NCI-H1105 (cell line): ENCODE measurements around the gene VGLL4.

Experiments
- DNase-seq: peaks from one replicate; lab custom pipeline; 2025; lab: John Stamatoyannopoulos, UW

VGLL4 gene

DNA sequence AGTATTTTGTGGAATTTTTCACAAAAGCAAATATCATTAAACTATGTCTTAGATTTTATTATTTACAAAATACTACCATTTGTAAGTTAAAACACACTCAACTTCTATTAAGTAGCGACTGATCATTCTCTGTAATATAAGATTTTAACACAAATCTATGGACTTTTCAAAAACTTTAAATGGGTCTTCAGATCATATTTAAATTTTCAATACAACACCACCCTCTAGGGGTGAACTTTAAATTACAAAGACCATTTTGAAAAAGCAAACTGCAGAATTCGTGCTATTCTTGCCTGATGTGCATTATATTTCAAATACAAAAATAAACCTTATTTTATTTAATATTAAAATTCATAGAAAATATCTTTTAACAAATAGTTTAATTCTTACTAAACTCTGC, 8.2 kb upstream of the VGLL4 start:
- DNase-seq: no peak

GRCh38 chr3:11651477-11651876, 7.8 kb upstream of the VGLL4 start:
- no peak for DNase-seq

DNA sequence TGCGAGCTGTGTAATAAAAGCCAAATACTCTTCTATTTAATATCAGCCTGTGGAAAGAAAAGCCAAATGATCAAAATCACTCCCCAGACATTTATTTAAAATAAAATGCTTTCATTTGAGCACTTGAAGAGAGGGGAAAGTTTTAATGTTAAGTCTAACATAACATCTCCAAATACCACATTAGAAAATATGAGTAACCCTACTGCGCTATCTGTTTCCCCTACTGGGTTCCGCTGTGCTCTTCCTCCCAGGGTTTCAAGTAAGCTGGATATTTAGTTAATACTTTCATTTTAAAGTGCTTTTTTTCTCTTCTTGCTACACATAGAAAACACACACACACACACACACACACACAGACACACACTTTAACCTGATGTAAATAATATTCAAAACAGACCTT, 6.7 kb upstream of the VGLL4 start:
- DNase-seq: no peak

- DNase-seq: no peak
Observed at GRCh38 chr3:11648735-11649134, 5.0 kb upstream of the VGLL4 start.

GRCh38 chr3:11643201-11643603, 513 bp downstream of the VGLL4 start:
- DNase-seq: no peak

GRCh38 chr3:11642431-11643191, 1.1 kb downstream of the VGLL4 start:
- DNase-seq: no peak

DNA sequence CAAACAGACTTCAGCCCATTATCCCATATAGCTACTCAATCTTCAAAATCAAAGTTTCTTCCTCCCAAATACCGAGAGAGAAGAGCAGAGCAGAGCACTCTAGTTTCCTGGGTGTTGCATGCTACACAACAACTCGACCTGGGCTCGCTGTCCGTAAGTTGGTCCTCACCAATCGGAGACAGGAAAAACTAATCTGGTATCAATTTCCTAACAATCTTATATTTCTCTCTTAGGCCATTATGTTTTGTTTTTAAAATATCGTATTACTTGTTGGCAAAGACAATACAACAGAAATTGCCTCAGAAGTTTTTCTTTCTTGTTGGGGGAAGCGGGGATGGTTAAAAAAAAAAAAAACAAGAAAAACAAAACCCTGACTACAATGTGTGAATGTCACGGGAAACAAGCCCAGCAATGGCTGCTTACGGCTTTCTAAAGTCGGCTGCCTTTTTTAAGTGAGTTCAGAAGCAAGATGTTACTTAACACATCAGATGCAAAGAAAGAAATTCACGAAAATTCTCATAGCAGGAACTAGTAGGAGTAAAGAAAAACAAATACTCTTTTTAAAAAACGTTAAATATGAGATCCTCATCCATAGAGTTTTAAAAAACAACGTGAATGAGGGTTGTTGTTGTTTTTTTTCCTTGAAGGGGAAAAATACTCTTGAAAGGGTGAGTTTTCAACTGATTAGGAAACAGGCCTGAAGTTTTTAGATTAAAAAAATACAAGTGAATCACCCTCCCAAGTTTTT, 1.9 kb downstream of the VGLL4 start:
- DNase-seq: no peak

DNA sequence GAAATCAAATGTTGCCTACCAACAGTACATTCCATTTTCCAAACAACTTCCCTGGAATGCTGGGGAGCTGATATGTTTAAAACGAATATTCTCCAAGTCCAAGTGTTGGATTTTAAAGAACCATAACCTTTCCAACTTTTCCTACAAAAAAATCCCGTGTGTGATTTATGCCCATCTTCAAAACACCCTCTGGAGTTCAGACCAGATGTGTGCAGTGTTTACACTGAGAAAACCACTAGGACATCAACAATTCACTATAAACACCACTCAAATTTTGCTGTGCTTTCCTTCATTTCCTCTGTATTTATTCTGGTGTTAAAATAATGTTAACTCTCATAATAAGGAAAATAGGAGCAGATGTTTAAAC, 2.4 kb downstream of the VGLL4 start:
- no peak for DNase-seq

DNA sequence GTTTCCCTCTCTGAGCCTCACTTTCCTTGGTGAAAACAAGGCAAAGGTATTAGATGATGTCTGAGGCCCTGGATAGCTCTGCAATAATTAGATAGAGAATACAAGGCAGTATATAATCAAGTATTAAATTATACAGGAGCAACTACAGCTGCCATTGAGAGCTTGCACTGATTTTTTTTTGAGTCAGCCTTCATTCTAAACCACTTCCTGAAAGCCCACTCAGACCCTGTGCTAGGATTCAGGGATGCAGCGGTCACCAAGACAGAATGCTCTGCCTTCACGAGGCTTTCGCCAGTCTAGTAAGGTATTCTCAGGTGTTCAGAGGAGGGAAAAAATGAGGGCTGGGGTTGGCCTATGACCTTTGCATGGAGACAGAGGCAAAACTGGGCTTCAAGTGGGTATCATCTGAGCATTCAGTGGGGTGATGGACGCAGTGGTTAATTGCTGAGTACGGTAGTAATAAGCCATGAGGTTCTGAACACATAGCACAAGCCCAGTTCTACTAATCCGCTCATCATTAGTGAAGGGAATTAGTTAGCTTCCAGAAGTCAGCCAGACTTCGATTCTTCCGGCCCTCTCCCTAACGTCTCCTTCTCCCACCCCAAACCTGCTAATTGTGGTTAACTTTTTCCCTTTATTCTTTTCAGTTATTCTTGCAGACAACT, 3.6 kb downstream of the VGLL4 start:
- no peak for DNase-seq

- no peak for DNase-seq
Observed at GRCh38 chr3:11638495-11639358, 5.0 kb downstream of the VGLL4 start.

DNA sequence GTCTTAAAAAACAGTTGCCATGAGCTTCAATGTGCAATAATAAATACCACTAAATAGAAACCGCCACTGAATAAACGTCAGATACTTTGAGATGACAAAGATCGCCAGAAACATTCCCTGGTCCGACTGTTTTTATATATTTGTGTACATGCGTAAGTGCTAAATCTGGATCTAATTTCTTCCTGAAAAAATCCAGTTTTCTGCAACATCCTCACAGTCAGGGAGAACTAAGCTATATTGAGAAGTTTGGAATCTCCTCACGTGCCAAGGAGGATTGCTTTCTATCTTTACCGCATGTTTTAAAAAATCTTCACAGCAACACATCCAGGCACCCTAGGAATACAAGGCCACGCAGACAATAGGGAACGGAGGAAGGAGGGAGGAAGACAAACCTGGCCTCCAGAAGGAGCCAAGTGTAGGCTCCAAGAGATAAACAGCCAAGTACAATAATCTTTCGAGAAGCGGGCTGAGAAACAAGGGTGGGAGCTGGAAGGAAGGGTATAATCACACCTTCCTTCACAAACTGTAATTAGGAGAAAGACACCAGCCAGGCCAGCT, 5.7 kb downstream of the VGLL4 start:
- DNase-seq: no peak

- no peak for DNase-seq
Observed at GRCh38 chr3:11636394-11636770, 7.3 kb downstream of the VGLL4 start.

DNA sequence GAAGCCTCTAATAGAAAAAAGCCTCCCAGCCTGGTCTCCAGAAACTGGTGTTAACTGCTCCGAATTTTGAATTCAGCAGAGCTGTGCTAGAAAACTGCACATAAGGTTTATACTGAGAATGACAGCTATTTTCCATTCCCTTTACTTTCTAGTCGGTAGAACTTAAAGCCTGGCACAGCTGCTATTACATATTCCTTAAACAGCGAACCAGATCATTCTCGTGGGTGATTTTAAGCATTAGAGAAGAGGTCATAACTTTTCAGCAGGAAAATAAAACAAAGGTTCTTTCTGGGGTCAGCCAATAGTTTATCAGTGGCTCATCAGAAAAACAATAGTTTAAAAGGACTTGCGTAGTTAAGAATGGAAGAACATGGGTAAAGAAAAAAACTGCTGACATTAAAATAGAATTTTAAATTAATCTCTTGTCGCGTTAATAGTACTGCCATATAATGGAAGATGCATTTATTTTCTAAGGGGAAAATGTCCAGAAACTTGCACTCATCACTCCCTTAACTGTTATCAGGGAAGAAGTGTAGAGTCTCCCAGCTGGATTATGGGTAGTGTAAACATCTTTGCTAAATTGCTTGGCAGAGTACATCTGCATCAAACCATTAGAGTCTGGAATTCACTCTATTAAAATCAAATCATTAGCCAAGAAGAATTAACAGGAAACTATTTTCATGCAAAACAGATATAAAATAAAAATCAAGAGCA, 7.9 kb downstream of the VGLL4 start:
- no peak for DNase-seq

- DNase-seq: no peak
Observed at GRCh38 chr3:11634974-11635612, 8.6 kb downstream of the VGLL4 start.

DNA sequence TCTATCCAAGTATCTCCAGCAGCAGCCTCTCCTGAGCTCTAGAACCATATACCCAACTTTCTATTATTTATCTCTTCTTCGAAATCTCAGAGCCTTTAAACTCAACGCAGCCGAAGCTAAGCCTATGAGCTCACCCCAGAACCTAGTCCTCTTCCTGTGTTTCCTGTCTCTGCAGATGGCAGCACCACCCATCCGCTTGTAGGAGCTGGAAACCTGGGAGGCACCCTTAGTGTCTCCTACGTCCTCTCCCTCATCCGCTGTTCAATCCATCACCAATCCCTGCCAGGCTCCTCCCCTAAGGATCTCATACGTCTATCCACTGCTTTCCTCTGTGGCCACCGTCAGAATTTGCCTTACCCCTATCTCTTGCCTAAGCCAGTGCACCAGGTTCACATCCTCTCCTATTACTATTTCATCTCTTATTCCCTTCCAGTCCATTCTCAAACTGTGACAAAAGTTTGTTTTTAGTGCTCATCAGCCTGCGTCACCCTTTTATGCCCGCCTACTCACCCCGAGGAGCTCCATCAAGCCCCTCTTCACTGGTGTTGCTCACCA, 9.6 kb downstream of the VGLL4 start:
- no peak for DNase-seq

- no peak for DNase-seq
Observed at GRCh38 chr3:11632966-11633365, 10.7 kb downstream of the VGLL4 start.

- no peak for DNase-seq
Observed at GRCh38 chr3:11632564-11632963, 11.2 kb downstream of the VGLL4 start.

DNA sequence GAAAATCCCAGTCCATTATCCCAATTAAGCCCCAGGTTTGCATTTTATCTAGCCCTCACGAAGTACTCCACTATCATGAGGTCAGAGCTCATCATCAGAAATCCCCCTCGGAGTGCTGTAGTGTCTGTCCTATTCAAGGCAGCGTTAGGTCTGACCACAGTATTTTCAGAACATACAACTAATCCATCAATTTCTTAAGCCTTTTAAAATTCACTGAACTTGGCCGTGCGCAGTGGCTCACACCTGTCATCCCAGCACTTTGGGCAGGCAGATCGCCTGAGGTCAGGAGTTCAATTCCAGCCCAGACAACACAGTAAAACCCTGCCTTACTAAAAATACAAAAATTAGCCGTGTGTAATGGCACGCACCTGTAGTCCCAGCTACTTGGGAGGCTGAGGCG, 11.9 kb downstream of the VGLL4 start:
- DNase-seq: no peak

- DNase-seq: no peak
Observed at GRCh38 chr3:11629716-11630115, 14.0 kb downstream of the VGLL4 start.

- no peak for DNase-seq
Observed at GRCh38 chr3:11627612-11628011, 16.1 kb downstream of the VGLL4 start.

DNA sequence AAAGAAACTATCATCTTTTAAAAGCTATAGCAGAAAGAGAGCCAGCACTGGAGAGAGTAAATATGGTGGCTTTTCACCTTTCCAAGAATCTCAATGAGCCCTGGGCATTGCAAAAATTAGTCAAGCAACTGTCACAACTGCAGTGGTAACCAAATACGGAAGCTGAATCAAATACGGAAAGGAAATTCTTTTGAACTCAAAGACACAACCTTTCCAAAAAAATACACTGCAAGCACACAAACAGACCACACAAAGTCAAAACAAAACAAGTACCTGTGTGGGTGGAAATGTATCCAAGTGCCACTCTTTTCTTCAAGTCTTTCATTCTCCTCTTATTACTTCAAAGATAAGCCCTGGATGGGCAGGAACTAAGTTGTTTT, 17.6 kb downstream of the VGLL4 start:
- DNase-seq: no peak
